Vagina (tissue), 2 donors: ENCODE results near the gene NOTCH1. TPM values are rescaled to one million over a fixed set of nuclear protein-coding genes. Genes with fewer than 3 reads are reported as not detected.

Experiments
- DNase-seq, 2 donors: peaks; one replicate each; pipeline ENCODE4 v3.0.0-alpha.2; 2017; ENCODE audit errors: extremely low spot score in 2 of 2
- H3K27ac ChIP-seq: fragments of 200-600 bp; sonication (generic); one replicate; pipeline ENCODE4 v1.5.1; 2019
- H3K27me3 ChIP-seq: fragments of 200-600 bp; sonication (generic); one replicate; pipeline ENCODE4 v1.5.1; 2019
- H3K36me3 ChIP-seq, 2 donors: fragments of 200-600 bp; sonication (generic); one replicate each; pipeline ENCODE4 v1.5.1; 2017 to 2019
- H3K4me1 ChIP-seq: fragments of 200-600 bp; sonication (generic); one replicate; pipeline ENCODE4 v1.5.1; 2019
- H3K4me3 ChIP-seq, 2 donors: fragments of 200-600 bp; sonication (generic); 1 replicate in 1 of 2; 2 replicates in 1 of 2; pipeline ENCODE4 v1.5.1; 2016 to 2019
- H3K9me3 ChIP-seq: fragments of 200-600 bp; sonication (generic); one replicate; pipeline ENCODE4 v1.5.1; 2019
- POLR2A ChIP-seq, 2 donors: fragments of 450-650 bp; IDR thresholded peaks; one replicate each; pipeline ENCODE4 v1.6.1; 2017; ENCODE audit warnings: antibody characterized with exemption in 2 of 2, mild to moderate bottlenecking in 2 of 2, moderate library complexity in 2 of 2
- POLR2AphosphoS5 ChIP-seq, 2 donors: sonication (generic); formaldehyde crosslinking; IDR thresholded peaks; one replicate each; pipeline ENCODE4 v1.9.0; 2017; ENCODE audit warnings: antibody characterized with exemption in 2 of 2, mild to moderate bottlenecking in 2 of 2, low read depth in 1 of 2; ENCODE audit not compliant: insufficient read depth in 1 of 2
- intact Hi-C: fragments of 100-400 bp; cut with DNase I; formaldehyde crosslinking; loops from one replicate; pipeline ENCODE4 v1.15.1; 2023
- total RNA-seq: library from RNA; depleted of rRNA; stranded (reverse); fragments of >200 nt; gene quantifications from one replicate; pipeline ENCODE4 v1.2.3, GENCODE V29; 2016
- TF ChIP-seq, protein P1 (sequence below), 3 experiments: fragments of 450-650 bp in 2 of 3; fragments of 200-600 bp in 1 of 3; sonication (generic) in 1 of 3; IDR thresholded peaks; one replicate each; pipeline ENCODE4 v1.5.1; 2017 to 2019; ENCODE audit warnings: antibody characterized with exemption in 3 of 3, mild to moderate bottlenecking in 2 of 3, moderate library complexity in 2 of 3

The NOTCH1 gene
- total RNA-seq, 1 donor from 2014 or later: 67.0 TPM

DNA sequence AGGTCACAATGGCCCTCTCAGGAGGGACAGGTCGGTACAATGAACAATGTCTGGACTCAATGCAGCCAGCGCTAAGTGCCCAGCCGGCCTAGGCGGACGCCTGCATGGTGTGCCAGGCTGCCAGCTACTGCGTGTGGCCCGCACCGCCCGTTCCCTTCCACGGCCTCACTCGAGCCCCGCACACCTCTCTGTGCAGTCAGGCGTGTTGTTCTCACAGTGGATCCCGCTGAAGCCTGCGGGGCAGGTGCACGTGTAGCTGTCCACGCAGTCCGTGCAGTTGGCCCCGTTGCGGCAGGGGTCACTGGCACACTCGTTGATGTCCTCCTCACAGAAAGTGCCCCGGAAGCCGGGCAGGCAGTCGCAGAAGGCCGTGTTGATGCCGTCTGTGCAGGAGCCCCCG is 36.3 kb downstream of the NOTCH1 start:
- H3K27ac ChIP-seq: no peak overlapping the region
- TF ChIP-seq POLR2AphosphoS5 (IDR thresholded peaks at IDR 0.05; ENCODE audit: insufficient read depth in 1 of 2, low read depth in 1 of 2): no peak
- no peak overlapping the region for H3K4me3 ChIP-seq
- peaks cover 0 to 94% of the 10 kb centered on the region in 2 donors for H3K36me3 ChIP-seq
- intact Hi-C loops: no loop called here
- H3K9me3 ChIP-seq: no peaks in the 10 kb centered on the region
- peaks cover 10% of the 10 kb centered on the region for H3K4me1 ChIP-seq
- no peak for DNase-seq
- no peaks in the 10 kb centered on the region for H3K27me3 ChIP-seq

DNA sequence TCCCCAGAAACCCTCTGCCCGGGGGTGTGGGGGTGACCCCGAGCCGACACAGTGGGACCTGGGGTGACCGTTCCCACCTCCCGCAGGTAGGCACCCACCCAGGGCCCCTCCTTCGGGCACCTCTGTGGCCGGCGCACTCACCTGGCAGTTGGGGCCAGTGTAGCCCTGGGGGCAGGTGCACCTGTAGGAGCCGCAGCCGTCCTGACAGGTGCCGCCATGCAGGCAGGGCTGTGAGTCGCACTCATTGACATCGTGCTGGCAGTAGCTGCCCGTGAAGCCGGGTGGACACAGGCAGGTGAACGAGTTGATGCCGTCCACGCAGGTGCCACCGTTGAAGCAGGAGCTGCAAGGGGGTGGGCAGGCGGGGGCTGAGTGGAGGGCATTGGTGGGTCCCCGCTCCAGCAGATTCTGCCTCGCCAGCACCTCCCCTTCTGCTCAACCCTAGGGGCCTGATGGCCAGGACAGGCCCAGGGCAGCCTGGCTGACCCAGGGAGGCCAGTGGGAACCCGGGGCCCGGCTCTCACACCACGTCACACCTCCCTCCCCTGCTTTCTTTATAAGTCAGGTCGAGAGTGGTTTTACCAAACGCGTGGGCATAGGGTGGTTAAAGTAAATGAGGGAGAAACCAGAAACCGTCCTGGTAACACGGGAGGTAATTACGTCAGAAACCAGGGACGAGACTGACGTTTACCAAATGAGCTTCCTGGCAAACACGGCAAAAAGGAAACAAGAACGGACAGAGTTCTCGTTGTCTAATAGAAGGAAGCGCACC is 36.9 kb downstream of the NOTCH1 start:
- intact Hi-C loops: no loop called here

DNA sequence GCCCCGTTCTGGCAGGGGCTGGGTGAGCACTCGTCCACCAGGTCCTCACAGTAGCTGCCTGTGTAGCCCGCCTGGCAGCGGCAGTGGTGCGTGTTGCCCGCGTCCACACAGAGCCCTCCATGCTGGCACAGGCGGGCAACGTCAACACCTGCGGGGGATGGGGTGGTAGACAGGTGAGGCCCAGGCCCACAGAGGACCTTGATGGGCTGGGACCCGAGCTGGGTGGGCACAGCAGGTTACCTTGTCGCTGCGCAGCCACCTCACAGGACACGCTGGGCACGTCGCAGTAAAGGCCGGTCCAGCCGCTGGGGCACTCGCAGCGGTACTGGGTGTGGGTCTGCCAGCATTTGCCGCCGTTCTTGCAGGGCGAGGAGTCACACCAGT is 37.9 kb downstream of the NOTCH1 start:
- Histone ChIP-seq H3K4me3 (no peak overlapping the region), H3K36me3 (peaks cover 0 to 94% of the 10 kb centered on the region in 2 donors), H3K27ac (no peak overlapping the region), H3K4me1 (peaks cover 10% of the 10 kb centered on the region), H3K9me3 (no peaks in the 10 kb centered on the region), H3K27me3 (no peaks in the 10 kb centered on the region)
- TF ChIP-seq POLR2A (IDR thresholded peaks at IDR 0.05) (no peak), POLR2AphosphoS5 (IDR thresholded peaks at IDR 0.05; ENCODE audit: insufficient read depth in 1 of 2, low read depth in 1 of 2) (no peak)
- TF ChIP-seq, protein P1, sequence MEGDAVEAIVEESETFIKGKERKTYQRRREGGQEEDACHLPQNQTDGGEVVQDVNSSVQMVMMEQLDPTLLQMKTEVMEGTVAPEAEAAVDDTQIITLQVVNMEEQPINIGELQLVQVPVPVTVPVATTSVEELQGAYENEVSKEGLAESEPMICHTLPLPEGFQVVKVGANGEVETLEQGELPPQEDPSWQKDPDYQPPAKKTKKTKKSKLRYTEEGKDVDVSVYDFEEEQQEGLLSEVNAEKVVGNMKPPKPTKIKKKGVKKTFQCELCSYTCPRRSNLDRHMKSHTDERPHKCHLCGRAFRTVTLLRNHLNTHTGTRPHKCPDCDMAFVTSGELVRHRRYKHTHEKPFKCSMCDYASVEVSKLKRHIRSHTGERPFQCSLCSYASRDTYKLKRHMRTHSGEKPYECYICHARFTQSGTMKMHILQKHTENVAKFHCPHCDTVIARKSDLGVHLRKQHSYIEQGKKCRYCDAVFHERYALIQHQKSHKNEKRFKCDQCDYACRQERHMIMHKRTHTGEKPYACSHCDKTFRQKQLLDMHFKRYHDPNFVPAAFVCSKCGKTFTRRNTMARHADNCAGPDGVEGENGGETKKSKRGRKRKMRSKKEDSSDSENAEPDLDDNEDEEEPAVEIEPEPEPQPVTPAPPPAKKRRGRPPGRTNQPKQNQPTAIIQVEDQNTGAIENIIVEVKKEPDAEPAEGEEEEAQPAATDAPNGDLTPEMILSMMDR (IDR thresholded peaks at IDR 0.05): no peak
- no peak for DNase-seq
- intact Hi-C loops: no loop called here

More for the DNA sequence above, 36.9 kb downstream of the NOTCH1 start:
- Histone ChIP-seq H3K27me3 (no peaks in the 10 kb centered on the region), H3K4me1 (peaks cover 10% of the 10 kb centered on the region), H3K9me3 (no peaks in the 10 kb centered on the region), H3K36me3 (peaks cover 0 to 94% of the 10 kb centered on the region in 2 donors), H3K4me3 (no peak overlapping the region), H3K27ac (no peak overlapping the region)
- TF ChIP-seq, protein P1 (IDR thresholded peaks at IDR 0.05): no peak
- TF ChIP-seq POLR2A (IDR thresholded peaks at IDR 0.05) (no peak), POLR2AphosphoS5 (IDR thresholded peaks at IDR 0.05; ENCODE audit: insufficient read depth in 1 of 2, low read depth in 1 of 2) (no peak)
- DNase-seq: no peak

DNA sequence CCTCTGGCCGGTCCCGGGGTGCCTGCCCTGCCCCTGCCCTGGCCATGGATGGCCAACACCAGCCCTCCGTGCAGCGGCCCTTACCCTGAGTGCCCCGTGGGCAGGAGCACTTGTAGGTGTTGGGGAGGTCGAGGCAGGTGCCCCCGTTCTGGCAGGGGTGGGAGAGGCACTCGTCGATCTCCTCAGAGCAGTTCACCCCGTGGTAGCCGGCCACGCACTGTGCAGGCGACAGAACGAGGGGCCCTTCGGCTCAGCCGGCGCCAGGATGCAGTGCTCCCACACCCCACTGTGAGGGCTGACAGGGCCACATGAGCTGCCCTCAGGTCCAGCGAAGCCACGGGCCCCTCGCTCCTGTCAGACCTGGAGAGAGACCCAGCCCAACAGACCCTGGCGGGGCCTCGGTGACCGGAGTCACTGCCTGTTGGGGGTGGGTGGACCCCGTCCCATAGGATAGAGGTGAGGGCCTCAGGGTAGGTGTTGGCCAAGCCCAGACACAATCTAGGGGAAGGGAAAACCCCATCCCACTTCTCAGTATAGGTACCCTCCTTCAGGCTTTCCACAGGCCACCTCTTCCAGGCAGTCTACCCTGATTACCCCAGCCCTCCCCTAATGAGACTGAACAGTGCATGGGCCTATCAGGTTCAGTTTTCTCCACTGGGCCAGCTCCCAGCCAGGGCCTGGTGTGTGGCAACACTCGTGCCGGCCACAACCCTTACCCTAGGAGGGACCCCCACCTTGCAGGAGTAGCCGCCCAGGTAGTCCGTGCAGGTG is 38.4 kb downstream of the NOTCH1 start:
- peaks cover 10% of the 10 kb centered on the region for H3K4me1 ChIP-seq
- TF ChIP-seq POLR2AphosphoS5 (IDR thresholded peaks at IDR 0.05; ENCODE audit: insufficient read depth in 1 of 2, low read depth in 1 of 2) (no peak), POLR2A (IDR thresholded peaks at IDR 0.05) (no peak)
- TF ChIP-seq, protein P1 (IDR thresholded peaks at IDR 0.05): no peak
- H3K9me3 ChIP-seq: no peaks in the 10 kb centered on the region
- no peaks in the 10 kb centered on the region for H3K27me3 ChIP-seq
- peaks cover 0 to 94% of the 10 kb centered on the region in 2 donors for H3K36me3 ChIP-seq
- DNase-seq: no peak
- no peak overlapping the region for H3K4me3 ChIP-seq
- intact Hi-C loops: no loop called here
- no peak overlapping the region for H3K27ac ChIP-seq

DNA sequence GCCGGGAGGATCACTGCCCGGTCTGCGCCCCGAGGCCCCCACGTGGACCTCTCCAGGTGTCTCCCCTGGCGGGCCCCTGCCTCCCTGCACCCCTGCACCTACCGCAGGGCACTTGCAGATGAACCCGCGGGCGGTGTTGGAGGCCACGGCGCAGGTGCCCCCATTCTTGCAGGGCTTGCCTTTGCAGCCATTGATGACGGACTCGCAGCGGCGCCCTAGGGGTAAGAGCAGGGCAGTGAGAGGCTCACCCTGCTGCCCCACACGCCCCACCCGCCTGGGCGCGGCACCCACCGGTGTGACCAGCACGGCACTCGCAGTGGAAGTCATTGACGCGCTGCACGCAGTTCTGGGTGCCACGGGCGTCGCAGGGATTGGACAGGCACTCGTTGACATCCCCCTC is 39.4 kb downstream of the NOTCH1 start:
- intact Hi-C loops: no loop called here
- Histone ChIP-seq H3K36me3 (peaks cover 0 to 97% of the 10 kb centered on the region in 2 donors), H3K27ac (no peak overlapping the region), H3K4me3 (no peak overlapping the region), H3K9me3 (no peaks in the 10 kb centered on the region), H3K27me3 (no peaks in the 10 kb centered on the region), H3K4me1 (peaks cover 10% of the 10 kb centered on the region)
- TF ChIP-seq POLR2A (IDR thresholded peaks at IDR 0.05): no peak
- no peak for TF ChIP-seq POLR2AphosphoS5 (IDR thresholded peaks at IDR 0.05; ENCODE audit: insufficient read depth in 1 of 2, low read depth in 1 of 2)
- TF ChIP-seq, protein P1 (IDR thresholded peaks at IDR 0.05): no peak
- DNase-seq: no peak
